ENCODE measurements around the gene RUNX1.

DNA sequence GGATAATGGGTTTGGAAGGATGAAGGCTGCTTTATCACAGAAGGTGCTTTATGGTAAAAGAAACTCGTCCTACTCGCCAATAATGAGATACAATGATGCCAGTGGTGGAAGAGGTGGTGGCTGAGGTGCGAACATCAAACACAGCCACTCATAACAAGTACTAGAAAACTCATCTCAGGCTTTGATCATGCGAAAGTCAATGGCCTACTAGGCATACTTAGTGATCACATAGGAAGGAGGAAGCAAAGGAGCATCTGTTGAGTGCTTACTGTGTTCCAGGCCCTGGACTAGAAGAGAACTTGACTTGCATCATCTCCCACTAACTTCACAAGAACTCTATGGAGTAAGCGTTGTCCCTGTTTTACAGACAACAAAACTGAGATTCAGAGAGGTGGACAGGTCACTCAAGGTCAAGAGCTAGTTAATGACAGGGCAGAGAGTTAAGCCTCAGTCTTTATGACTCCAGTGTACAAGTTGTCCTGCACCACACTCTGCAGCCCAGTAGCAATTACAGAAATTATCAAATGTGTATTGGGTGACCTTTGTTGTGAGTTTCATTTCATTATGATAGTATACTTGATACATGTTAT is 33.6 kb downstream of the RUNX1 start:
- TF ChIP-seq CTCF (conservative IDR thresholded peaks at IDR 0.05), result no peak
- TF ChIP-seq ZFX (IDR thresholded peaks at IDR 0.05), result no peak

Measured in C4-2B (cell line).